GM19328 (cell line): ENCODE results near the gene KRTAP10-1.

Experiments used
- ATAC-seq: cut with Tn5 transposase; IDR thresholded peaks from one replicate; pipeline ENCODE4 v1.9.1; 2021; ENCODE audit warnings: mild to moderate bottlenecking, moderate library complexity; ENCODE audit not compliant: unreplicated experiment

Gene KRTAP10-1

GRCh38 chr21:44529503-44530125 lies 10.4 kb downstream of the KRTAP10-1 start:
- no peak for ATAC-seq

GRCh38 chr21:44529011-44529421 lies 11.0 kb downstream of the KRTAP10-1 start:
- ATAC-seq: no peak

GRCh38 chr21:44528634-44528995 lies 11.4 kb downstream of the KRTAP10-1 start:
- no peak for ATAC-seq

GRCh38 chr21:44527983-44528633 lies 11.9 kb downstream of the KRTAP10-1 start:
- ATAC-seq: no peak

GRCh38 chr21:44527156-44527982 lies 12.6 kb downstream of the KRTAP10-1 start:
- ATAC-seq: no peak

- no peak for ATAC-seq
Measured at GRCh38 chr21:44526096-44526997, 13.6 kb downstream of the KRTAP10-1 start.

- ATAC-seq: no peak
Measured at GRCh38 chr21:44525391-44526095, 14.5 kb downstream of the KRTAP10-1 start.

- ATAC-seq: no peak
Measured at GRCh38 chr21:44524414-44525371, 15.3 kb downstream of the KRTAP10-1 start.

GRCh38 chr21:44523567-44524413 lies 16.2 kb downstream of the KRTAP10-1 start:
- no peak for ATAC-seq

GRCh38 chr21:44522753-44523204 lies 17.2 kb downstream of the KRTAP10-1 start:
- no peak for ATAC-seq

GRCh38 chr21:44521928-44522752 lies 17.9 kb downstream of the KRTAP10-1 start:
- no peak for ATAC-seq

GRCh38 chr21:44521301-44521927 lies 18.6 kb downstream of the KRTAP10-1 start:
- no peak for ATAC-seq

GRCh38 chr21:44520326-44521300 lies 19.4 kb downstream of the KRTAP10-1 start:
- no peak for ATAC-seq

- ATAC-seq: no peak
Measured at GRCh38 chr21:44519346-44520325, 20.4 kb downstream of the KRTAP10-1 start.
